Measurements from ENCODE around the gene GBA2. TPM values are rescaled to one million over a fixed set of nuclear protein-coding genes. Genes with fewer than 3 reads are reported as not detected.

Gene GBA2
- total and polyA plus RNA-seq, 2 donors (not counting 3 experiments of a cell fraction or from before 2014, with no cell fraction given): 110 to 158 TPM

- H3K9me1 ChIP-seq (replicated peaks; ENCODE audit: control insufficient read depth, extremely low read depth, insufficient read depth, low read length): no peaks in the 10 kb centered on the region
- H3K36me3 ChIP-seq (ENCODE audit: control insufficient read depth in 2 of 2, extremely low read depth in 1 of 2, insufficient read depth in 2 of 2, low read length in 2 of 2): peaks cover 19 to 25% of the 10 kb centered on the region in 2 experiments
- no TSS peak for BruUV-seq (replicated peaks)
- H3K4me3 ChIP-seq (replicated peaks in 1 of 3; ENCODE audit: insufficient read depth in 1 of 3, low read depth in 1 of 3, low read length in 3 of 3): peak overlapping the region; percentile 1 to 79 (median 32)
- DNase-seq (ENCODE audit: low read depth, low spot score) (no peak), FAIRE-seq (no peak)
- H2AFZ ChIP-seq (ENCODE audit: low read depth, low read length): no peak overlapping the region
- POLR2A ChIA-PET: interaction anchor here (0.7 to 1.6 kb wide), 4 partner anchors 13 to 649 kb away, joined by 3 to 7 read pairs (median 5); no protein-coding TSS in a partner anchor
- H3K9me3 ChIP-seq (replicated peaks; ENCODE audit: control insufficient read depth, insufficient read depth, low read length): no peaks in the 10 kb centered on the region
- intact Hi-C loops (cut with micrococcal nuclease): loop anchor here (5.0 kb wide), 1 partner anchor 155 kb away; no protein-coding TSS in a partner anchor
- peaks cover 81% of the 10 kb centered on the region for H3K79me2 ChIP-seq (ENCODE audit: control insufficient read depth, insufficient read depth, low read length)
- peaks cover 49% of the 10 kb centered on the region for H3K4me1 ChIP-seq (ENCODE audit: control insufficient read depth, extremely low read depth, insufficient read depth, low read length)
- H3K27ac ChIP-seq (ENCODE audit: insufficient read depth, low read depth, low read length): peak overlapping the region; percentile 78
- no peaks in the 10 kb centered on the region for H3K27me3 ChIP-seq (ENCODE audit: control insufficient read depth in 2 of 2, insufficient read depth in 2 of 2, low read length in 2 of 2)
- CTCF ChIA-PET: interaction anchor here (0.8 to 4.1 kb wide), 25 partner anchors 8 to 184 kb away, joined by 3 to 52 read pairs (median 6); partner anchors contain the start of genes ARHGEF39, CCDC107, GBA2 and HRCT1
- no peak for TF ChIP-seq POLR2AphosphoS5 (IDR thresholded peaks at IDR 0.05; ENCODE audit: insufficient read depth, low read depth, low read length)
- peak; percentile 85 for TF ChIP-seq GATA2 (IDR thresholded peaks at IDR 0.05; ENCODE audit: insufficient read depth, insufficient read length, low read depth, low read length)
- TF ChIP-seq JUN (IDR thresholded peaks at IDR 0.05; ENCODE audit: borderline replicate concordance, insufficient read depth, insufficient read length, low read depth): peak; percentile 24
- no peak for TF ChIP-seq MYC (IDR thresholded peaks at IDR 0.05; ENCODE audit: low read depth, low read length)
- peak overlapping the region; percentile 66 for H3K9ac ChIP-seq (replicated peaks; ENCODE audit: extremely low read depth, insufficient read depth, low read length)
- dilution Hi-C loops (cut with MboI; ENCODE audit: extremely low pct_ligation_motif_present, low sequenced_read_pairs): no loop called here
- no peaks in the 10 kb centered on the region for H4K20me1 ChIP-seq (replicated peaks; ENCODE audit: control insufficient read depth, extremely low read depth, insufficient read depth, low read length)
- peak overlapping the region; percentile 97 for H3K4me2 ChIP-seq (ENCODE audit: insufficient read depth, low read length)
These were observed 21.4 kb downstream of the GBA2 start for GRCh38 chr9:35727676-35728040.

GRCh38 chr9:35726931-35727330 is 22.1 kb downstream of the GBA2 start:
- dilution Hi-C loops (cut with MboI; ENCODE audit: extremely low pct_ligation_motif_present, low sequenced_read_pairs): no loop called here
- peak overlapping the region; percentile 97 for H3K4me2 ChIP-seq (ENCODE audit: insufficient read depth, low read length)
- peak; percentile 72 for DNase-seq (ENCODE audit: low read depth, low spot score)

More at GRCh38 chr9:35726931-35727330, 22.1 kb downstream of the GBA2 start:
- Histone ChIP-seq H3K9me1 (replicated peaks; ENCODE audit: control insufficient read depth, extremely low read depth, insufficient read depth, low read length) (no peaks in the 10 kb centered on the region), H3K4me3 (replicated peaks in 1 of 3; ENCODE audit: insufficient read depth in 1 of 3, low read depth in 1 of 3, low read length in 3 of 3) (no peak overlapping the region), H2AFZ (ENCODE audit: low read depth, low read length) (no peak overlapping the region), H3K27ac (ENCODE audit: insufficient read depth, low read depth, low read length) (peak overlapping the region; percentile 78), H3K9ac (replicated peaks; ENCODE audit: extremely low read depth, insufficient read depth, low read length) (peak overlapping the region; percentile 66), H3K79me2 (ENCODE audit: control insufficient read depth, insufficient read depth, low read length) (peaks cover 82% of the 10 kb centered on the region), H3K4me1 (ENCODE audit: control insufficient read depth, extremely low read depth, insufficient read depth, low read length) (peaks cover 49% of the 10 kb centered on the region), H3K9me3 (replicated peaks; ENCODE audit: control insufficient read depth, insufficient read depth, low read length) (no peaks in the 10 kb centered on the region), H4K20me1 (replicated peaks; ENCODE audit: control insufficient read depth, extremely low read depth, insufficient read depth, low read length) (no peaks in the 10 kb centered on the region), H3K36me3 (ENCODE audit: control insufficient read depth in 2 of 2, extremely low read depth in 1 of 2, insufficient read depth in 2 of 2, low read length in 2 of 2) (peaks cover 23 to 33% of the 10 kb centered on the region in 2 experiments), H3K27me3 (ENCODE audit: control insufficient read depth in 2 of 2, insufficient read depth in 2 of 2, low read length in 2 of 2) (no peaks in the 10 kb centered on the region)
- FAIRE-seq: peak; percentile 79
- intact Hi-C loops (cut with micrococcal nuclease): loop anchor here (5.0 kb wide), 1 partner anchor 155 kb away; no protein-coding TSS in a partner anchor
- CTCF ChIA-PET: interaction anchor here (0.8 to 4.1 kb wide), 18 partner anchors 9 to 184 kb away, joined by 3 to 52 read pairs (median 6); partner anchors contain the start of genes CCDC107, GBA2, RGP1 and RMRP
- BruUV-seq (replicated peaks): no TSS peak
- TF ChIP-seq POLR2AphosphoS5 (IDR thresholded peaks at IDR 0.05; ENCODE audit: insufficient read depth, low read depth, low read length) (no peak), CTCF (IDR thresholded peaks at IDR 0.05; ENCODE audit: extremely low read depth in 1 of 2, insufficient read depth in 1 of 2, low read depth in 1 of 2, low read length in 2 of 2) (peak; percentile 29 to 46)
- TF ChIP-seq, protein P1, sequence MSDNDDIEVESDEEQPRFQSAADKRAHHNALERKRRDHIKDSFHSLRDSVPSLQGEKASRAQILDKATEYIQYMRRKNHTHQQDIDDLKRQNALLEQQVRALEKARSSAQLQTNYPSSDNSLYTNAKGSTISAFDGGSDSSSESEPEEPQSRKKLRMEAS (IDR thresholded peaks at IDR 0.05; ENCODE audit: insufficient read depth, insufficient read length): no peak
- POLR2A ChIA-PET: interaction anchor here (1.6 kb wide), 1 partner anchor 31 kb away, joined by 6 read pairs; no protein-coding TSS in a partner anchor
